ENCODE measurements around the gene RCAN3.

DNA sequence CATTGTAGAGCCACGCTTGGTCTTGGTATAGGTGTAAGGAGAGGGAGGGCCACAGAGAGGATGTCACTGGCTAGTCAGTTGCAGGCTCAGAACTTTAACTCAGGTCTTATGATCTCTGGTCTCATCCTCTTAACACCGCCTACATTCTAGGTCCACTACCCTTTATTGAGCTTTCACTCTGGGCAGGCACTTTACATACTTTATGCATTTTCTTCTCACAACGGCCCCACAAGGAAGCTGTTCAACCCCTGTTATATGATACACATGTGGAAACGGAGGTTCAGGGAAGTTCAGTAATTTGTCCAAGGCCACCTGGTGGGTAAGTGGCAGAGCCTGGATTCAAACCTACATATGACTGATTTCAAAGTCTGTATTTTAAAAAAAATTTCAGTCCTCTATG is 25.3 kb upstream of the RCAN3 start:
- TF ChIP-seq POLR2A (IDR thresholded peaks at IDR 0.05), result no peak
- TF ChIP-seq, protein P1, sequence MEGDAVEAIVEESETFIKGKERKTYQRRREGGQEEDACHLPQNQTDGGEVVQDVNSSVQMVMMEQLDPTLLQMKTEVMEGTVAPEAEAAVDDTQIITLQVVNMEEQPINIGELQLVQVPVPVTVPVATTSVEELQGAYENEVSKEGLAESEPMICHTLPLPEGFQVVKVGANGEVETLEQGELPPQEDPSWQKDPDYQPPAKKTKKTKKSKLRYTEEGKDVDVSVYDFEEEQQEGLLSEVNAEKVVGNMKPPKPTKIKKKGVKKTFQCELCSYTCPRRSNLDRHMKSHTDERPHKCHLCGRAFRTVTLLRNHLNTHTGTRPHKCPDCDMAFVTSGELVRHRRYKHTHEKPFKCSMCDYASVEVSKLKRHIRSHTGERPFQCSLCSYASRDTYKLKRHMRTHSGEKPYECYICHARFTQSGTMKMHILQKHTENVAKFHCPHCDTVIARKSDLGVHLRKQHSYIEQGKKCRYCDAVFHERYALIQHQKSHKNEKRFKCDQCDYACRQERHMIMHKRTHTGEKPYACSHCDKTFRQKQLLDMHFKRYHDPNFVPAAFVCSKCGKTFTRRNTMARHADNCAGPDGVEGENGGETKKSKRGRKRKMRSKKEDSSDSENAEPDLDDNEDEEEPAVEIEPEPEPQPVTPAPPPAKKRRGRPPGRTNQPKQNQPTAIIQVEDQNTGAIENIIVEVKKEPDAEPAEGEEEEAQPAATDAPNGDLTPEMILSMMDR (IDR thresholded peaks at IDR 0.05), result no peak

All from uterus (tissue), 2 donors.